ENCODE measurements around the gene CAP2.

GRCh38 chr6:17491416-17492142 is 98.2 kb downstream of the CAP2 start:
- TF ChIP-seq USF1 (IDR thresholded peaks at IDR 0.05) (no peak), RAD21 (IDR thresholded peaks at IDR 0.05; ENCODE audit: low read depth) (no peak), NFIC (IDR thresholded peaks at IDR 0.05) (no peak)
